Bronchial epithelial cell (primary cell): Measurements from ENCODE around the gene IPO13. TPM values are rescaled to one million over a fixed set of nuclear protein-coding genes. Genes with fewer than 3 reads are reported as not detected.

Experiments used
- DNase-seq: peaks from one replicate; pipeline ENCODE4 v3.0.0-alpha.2; 2010; ENCODE audit warnings: low read depth
- FAIRE-seq: peaks from 2 replicates; lab custom pipeline; 2011; peaks lifted over from hg19 to GRCh38; lab: Jason Lieb, UNC
- H3K27me3 ChIP-seq: 2 replicates; pipeline ENCODE4 v1.5.1; 2011; ENCODE audit warnings: low read length; ENCODE audit not compliant: control insufficient read depth, insufficient read depth
- H3K36me3 ChIP-seq: 2 replicates; pipeline ENCODE4 v1.5.1; 2011; ENCODE audit warnings: low read length; ENCODE audit not compliant: control insufficient read depth, insufficient read depth
- H3K4me3 ChIP-seq: 2 replicates; pipeline ENCODE4 v1.5.1; 2011; ENCODE audit warnings: mild to moderate bottlenecking, low read depth, low read length, control low read depth
- total RNA-seq: library from RNA; depleted of rRNA; stranded (reverse); fragments of >200 nt; gene quantifications from 2 replicates; pipeline ENCODE4 v1.2.1, GENCODE V29; 2014
- TF ChIP-seq, protein P1 (sequence below): IDR thresholded peaks from 2 replicates; pipeline ENCODE4 v1.5.1; 2011; ENCODE audit warnings: mild to moderate bottlenecking, moderate library complexity, low read length, control low read depth, inconsistent platforms; ENCODE audit not compliant: insufficient read depth, severe bottlenecking

The IPO13 gene
- total RNA-seq, 1 donor from 2014 or later, result 13.2 TPM

DNA sequence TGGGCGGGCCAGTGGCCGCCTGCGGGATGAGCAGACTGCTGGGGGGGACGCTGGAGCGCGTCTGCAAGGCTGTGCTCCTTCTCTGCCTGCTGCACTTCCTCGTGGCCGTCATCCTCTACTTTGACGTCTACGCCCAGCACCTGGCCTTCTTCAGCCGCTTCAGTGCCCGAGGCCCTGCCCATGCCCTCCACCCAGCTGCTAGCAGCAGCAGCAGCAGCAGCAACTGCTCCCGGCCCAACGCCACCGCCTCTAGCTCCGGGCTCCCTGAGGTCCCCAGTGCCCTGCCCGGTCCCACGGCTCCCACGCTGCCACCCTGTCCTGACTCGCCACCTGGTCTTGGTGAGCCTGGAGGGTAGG is 34.4 kb downstream of the IPO13 start:
- TF ChIP-seq, protein P1, sequence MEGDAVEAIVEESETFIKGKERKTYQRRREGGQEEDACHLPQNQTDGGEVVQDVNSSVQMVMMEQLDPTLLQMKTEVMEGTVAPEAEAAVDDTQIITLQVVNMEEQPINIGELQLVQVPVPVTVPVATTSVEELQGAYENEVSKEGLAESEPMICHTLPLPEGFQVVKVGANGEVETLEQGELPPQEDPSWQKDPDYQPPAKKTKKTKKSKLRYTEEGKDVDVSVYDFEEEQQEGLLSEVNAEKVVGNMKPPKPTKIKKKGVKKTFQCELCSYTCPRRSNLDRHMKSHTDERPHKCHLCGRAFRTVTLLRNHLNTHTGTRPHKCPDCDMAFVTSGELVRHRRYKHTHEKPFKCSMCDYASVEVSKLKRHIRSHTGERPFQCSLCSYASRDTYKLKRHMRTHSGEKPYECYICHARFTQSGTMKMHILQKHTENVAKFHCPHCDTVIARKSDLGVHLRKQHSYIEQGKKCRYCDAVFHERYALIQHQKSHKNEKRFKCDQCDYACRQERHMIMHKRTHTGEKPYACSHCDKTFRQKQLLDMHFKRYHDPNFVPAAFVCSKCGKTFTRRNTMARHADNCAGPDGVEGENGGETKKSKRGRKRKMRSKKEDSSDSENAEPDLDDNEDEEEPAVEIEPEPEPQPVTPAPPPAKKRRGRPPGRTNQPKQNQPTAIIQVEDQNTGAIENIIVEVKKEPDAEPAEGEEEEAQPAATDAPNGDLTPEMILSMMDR, result no peak
- Histone ChIP-seq H3K27me3 (no peaks in the 10 kb centered on the region), H3K4me3 (no peak overlapping the region), H3K36me3 (peaks cover 26% of the 10 kb centered on the region)
- DNase-seq (no peak), FAIRE-seq (no peak)

DNA sequence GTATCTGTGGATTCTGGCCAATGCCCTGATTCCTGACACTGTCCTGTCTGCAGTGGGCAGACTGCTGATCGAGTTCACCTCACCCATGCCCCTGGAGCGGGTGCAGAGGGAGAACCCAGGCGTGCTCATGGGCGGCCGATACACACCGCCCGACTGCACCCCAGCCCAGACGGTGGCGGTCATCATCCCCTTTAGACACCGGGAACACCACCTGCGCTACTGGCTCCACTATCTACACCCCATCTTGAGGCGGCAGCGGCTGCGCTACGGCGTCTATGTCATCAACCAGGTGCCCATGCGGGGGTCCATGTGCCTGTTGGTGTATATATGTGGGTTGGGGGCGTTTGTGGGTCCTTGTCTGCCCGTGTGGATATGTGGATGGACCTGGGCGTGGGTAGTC is 34.9 kb downstream of the IPO13 start:
- DNase-seq (no peak), FAIRE-seq (no peak)
- no peak overlapping the region for H3K4me3 ChIP-seq
- H3K27me3 ChIP-seq, result no peaks in the 10 kb centered on the region
- peaks cover 22% of the 10 kb centered on the region for H3K36me3 ChIP-seq
- TF ChIP-seq, protein P1, result no peak

DNA sequence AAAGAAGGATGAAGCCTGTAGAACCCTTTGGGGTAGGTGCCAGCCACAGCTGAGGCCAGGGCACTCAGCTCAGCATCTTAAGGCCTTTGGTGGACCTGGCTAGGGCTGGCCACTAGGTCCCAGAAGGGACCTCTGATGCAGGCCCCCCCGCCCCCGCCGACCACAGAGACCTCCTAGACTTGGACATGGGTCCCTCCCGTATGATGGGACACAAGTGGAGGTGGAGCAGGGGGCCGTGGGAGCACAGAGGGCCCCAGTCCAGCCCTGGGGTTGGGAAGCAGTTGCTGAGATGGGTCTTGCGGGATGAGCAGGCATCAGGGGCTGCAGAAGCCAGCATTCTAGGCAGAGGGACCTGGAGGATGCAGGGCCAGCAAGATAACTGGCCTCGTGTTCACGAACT is 35.5 kb downstream of the IPO13 start:
- Histone ChIP-seq H3K36me3 (peaks cover 19% of the 10 kb centered on the region), H3K4me3 (no peak overlapping the region), H3K27me3 (no peaks in the 10 kb centered on the region)
- TF ChIP-seq, protein P1, result no peak
- DNase-seq, result no peak
- no peak for FAIRE-seq

DNA sequence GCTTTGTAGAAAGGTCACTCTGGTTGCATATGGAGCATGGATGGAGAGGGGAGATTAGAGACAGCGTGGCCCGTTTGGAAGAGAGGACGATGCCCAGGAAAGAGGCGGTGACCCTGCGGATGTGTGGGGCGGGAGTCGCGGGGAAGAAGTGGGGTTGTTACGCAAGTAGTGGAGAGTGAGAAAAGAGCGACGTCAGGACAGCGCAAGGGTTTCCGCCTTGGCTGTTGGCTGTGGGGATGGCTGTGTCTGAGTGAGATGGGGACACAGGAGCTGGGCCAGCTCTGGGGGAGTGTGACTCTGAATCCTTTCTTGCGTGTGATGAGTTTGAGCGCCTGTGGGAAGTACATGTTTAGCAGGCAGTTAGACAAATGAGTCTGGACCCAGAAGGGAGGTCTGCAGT is 36.1 kb downstream of the IPO13 start:
- Histone ChIP-seq H3K4me3 (no peak overlapping the region), H3K27me3 (no peaks in the 10 kb centered on the region), H3K36me3 (peaks cover 17% of the 10 kb centered on the region)
- no peak for FAIRE-seq
- DNase-seq, result no peak
- TF ChIP-seq, protein P1, result no peak

DNA sequence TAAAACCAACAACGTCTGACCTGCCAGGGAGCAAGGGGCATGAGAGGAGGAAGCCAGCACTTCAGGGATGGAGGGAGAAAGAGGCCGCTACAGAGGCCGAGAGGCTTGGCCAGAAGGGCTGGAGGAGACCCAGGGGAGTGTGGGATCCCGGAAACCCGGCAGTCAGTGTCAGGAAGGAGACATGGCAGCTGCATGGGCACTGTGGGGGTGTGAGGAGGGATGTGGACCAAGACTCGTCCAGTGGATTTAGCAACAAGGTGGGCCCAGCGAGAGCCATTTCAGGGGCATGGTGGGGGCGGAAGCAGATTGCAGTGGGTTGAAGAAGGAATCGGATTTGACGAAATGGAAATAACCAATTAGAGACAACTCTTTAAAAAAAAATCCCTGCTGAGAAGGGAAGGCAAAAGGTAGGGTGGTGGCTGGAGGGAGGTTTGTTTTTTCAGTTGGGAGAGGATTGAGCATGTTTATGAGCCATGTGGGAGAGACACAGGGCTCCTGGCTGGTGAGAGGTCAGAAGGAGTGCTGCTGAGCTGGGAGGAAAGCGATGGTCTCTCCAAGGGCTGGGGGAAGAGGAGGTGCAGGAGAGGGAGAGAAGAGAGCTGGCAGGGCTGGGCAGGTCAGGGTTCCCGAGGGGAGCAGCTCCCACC is 36.6 kb downstream of the IPO13 start:
- FAIRE-seq, result no peak
- Histone ChIP-seq H3K36me3 (peaks cover 17% of the 10 kb centered on the region), H3K27me3 (no peaks in the 10 kb centered on the region), H3K4me3 (no peak overlapping the region)
- no peak for DNase-seq
- TF ChIP-seq, protein P1, result no peak

DNA sequence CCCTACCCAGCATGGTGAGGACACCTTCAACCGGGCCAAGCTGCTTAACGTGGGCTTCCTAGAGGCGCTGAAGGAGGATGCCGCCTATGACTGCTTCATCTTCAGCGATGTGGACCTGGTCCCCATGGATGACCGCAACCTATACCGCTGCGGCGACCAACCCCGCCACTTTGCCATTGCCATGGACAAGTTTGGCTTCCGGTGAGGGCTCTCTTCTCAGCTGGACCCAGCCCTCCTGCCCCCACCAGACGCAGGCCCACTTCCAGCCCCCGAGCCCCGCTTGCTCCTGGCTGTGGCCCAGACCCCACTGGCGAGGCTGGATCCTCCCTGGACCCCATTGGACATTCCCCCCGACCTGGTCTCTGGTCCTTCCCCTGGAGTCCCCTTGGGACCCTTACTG is 38.1 kb downstream of the IPO13 start:
- Histone ChIP-seq H3K4me3 (no peak overlapping the region), H3K27me3 (no peaks in the 10 kb centered on the region), H3K36me3 (peaks cover 17% of the 10 kb centered on the region)
- FAIRE-seq, result no peak
- TF ChIP-seq, protein P1, result no peak
- DNase-seq, result no peak
